GM12873 (cell line): ENCODE measurements around the gene HDAC9.

Experiments
- CTCF ChIP-seq: IDR thresholded peaks from 2 replicates; pipeline ENCODE4 v1.5.1; 2012; ENCODE audit warnings: low read depth, mild to moderate bottlenecking, moderate library complexity, low read length, control low read depth; ENCODE audit not compliant: insufficient read depth; ENCODE audit errors: missing control alignments

Gene HDAC9

GRCh38 chr7:18517646-18518045 lies 22.1 kb downstream of the HDAC9 start:
- TF ChIP-seq CTCF = no peak

- no peak for TF ChIP-seq CTCF
These were observed 23.0 kb downstream of the HDAC9 start for GRCh38 chr7:18518555-18518954.

GRCh38 chr7:18520450-18521235 lies 25.1 kb downstream of the HDAC9 start:
- TF ChIP-seq CTCF = no peak

- no peak for TF ChIP-seq CTCF
These were observed 25.7 kb downstream of the HDAC9 start for GRCh38 chr7:18521236-18521589.

- no peak for TF ChIP-seq CTCF
These were observed 26.5 kb downstream of the HDAC9 start for GRCh38 chr7:18521945-18522566.

- TF ChIP-seq CTCF = no peak
These were observed 28.7 kb downstream of the HDAC9 start for GRCh38 chr7:18524248-18524647.

GRCh38 chr7:18526368-18526878 lies 30.9 kb downstream of the HDAC9 start:
- no peak for TF ChIP-seq CTCF
